ENCODE results near the gene R3HDML. TPM values are rescaled to one million over a fixed set of nuclear protein-coding genes. Genes with fewer than 3 reads are reported as not detected.

The R3HDML gene
- total RNA-seq, 1 experiment from 2014 or later = not detected

DNA sequence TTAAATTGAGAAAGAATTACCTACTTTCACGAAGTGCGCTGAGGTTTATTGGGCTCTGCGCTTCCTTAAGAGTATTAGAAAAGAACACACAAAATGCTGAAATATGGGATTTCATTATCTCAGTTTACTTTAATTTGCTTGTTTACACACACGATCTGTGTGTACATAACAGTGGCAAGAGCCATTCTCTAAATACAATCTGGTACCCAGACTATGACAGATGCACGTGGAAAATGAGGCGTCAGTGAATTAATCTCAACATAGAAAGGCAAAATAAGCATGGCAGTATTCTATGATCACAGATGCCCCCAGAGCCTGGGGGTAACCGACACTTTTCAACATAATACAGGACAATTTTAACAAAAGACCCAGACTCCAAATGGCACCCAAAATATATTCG, 34.1 kb upstream of the R3HDML start:
- Mint-ChIP-seq H3K4me1 (ENCODE audit: low read depth, unreplicated experiment) (no peaks in the 10 kb centered on the region), H3K4me3 (ENCODE audit: low read depth, unreplicated experiment) (no peak overlapping the region), H3K36me3 (ENCODE audit: insufficient read depth, unreplicated experiment) (no peaks in the 10 kb centered on the region), H3K9me3 (ENCODE audit: low read depth, unreplicated experiment) (no peaks in the 10 kb centered on the region), H3K27ac (ENCODE audit: unreplicated experiment) (no peak overlapping the region), H3K27me3 (ENCODE audit: unreplicated experiment) (no peaks in the 10 kb centered on the region)
- no peak for DNase-seq
- no TSS peak for BruUV-seq (replicated peaks)
- intact Hi-C loops (cut with micrococcal nuclease; ENCODE audit: unreplicated experiment) = loop anchor here (5.0 kb wide), 1 partner anchor 80 kb away; no protein-coding TSS in a partner anchor
- TF ChIP-seq, protein P1, sequence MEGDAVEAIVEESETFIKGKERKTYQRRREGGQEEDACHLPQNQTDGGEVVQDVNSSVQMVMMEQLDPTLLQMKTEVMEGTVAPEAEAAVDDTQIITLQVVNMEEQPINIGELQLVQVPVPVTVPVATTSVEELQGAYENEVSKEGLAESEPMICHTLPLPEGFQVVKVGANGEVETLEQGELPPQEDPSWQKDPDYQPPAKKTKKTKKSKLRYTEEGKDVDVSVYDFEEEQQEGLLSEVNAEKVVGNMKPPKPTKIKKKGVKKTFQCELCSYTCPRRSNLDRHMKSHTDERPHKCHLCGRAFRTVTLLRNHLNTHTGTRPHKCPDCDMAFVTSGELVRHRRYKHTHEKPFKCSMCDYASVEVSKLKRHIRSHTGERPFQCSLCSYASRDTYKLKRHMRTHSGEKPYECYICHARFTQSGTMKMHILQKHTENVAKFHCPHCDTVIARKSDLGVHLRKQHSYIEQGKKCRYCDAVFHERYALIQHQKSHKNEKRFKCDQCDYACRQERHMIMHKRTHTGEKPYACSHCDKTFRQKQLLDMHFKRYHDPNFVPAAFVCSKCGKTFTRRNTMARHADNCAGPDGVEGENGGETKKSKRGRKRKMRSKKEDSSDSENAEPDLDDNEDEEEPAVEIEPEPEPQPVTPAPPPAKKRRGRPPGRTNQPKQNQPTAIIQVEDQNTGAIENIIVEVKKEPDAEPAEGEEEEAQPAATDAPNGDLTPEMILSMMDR (IDR thresholded peaks at IDR 0.05; ENCODE audit: unreplicated experiment) = no peak
- CTCF ChIA-PET = no interaction called here

- no peak overlapping the region for H3K27ac Mint-ChIP-seq (ENCODE audit: unreplicated experiment)
- intact Hi-C loops (cut with micrococcal nuclease; ENCODE audit: unreplicated experiment) = loop anchor here (5.0 kb wide), 1 partner anchor 78 kb away; no protein-coding TSS in a partner anchor
- H3K9me3 Mint-ChIP-seq (ENCODE audit: low read depth, unreplicated experiment) = no peaks in the 10 kb centered on the region
- TF ChIP-seq, protein P1 (IDR thresholded peaks at IDR 0.05; ENCODE audit: unreplicated experiment) = no peak
- BruUV-seq (replicated peaks) = TSS peak; percentile 19
- no peaks in the 10 kb centered on the region for H3K27me3 Mint-ChIP-seq (ENCODE audit: unreplicated experiment)
- no peak overlapping the region for H3K4me3 Mint-ChIP-seq (ENCODE audit: low read depth, unreplicated experiment)
- CTCF ChIA-PET = no interaction called here
- peaks cover 1% of the 10 kb centered on the region for H3K4me1 Mint-ChIP-seq (ENCODE audit: low read depth, unreplicated experiment)
- no peak for DNase-seq
- no peaks in the 10 kb centered on the region for H3K36me3 Mint-ChIP-seq (ENCODE audit: insufficient read depth, unreplicated experiment)
Observed at GRCh38 chr20:44304383-44304782, 32.5 kb upstream of the R3HDML start.

- Mint-ChIP-seq H3K36me3 (ENCODE audit: insufficient read depth, unreplicated experiment) (peaks cover 20% of the 10 kb centered on the region), H3K27ac (ENCODE audit: unreplicated experiment) (no peak overlapping the region), H3K4me1 (ENCODE audit: low read depth, unreplicated experiment) (peaks cover 12% of the 10 kb centered on the region), H3K9me3 (ENCODE audit: low read depth, unreplicated experiment) (no peaks in the 10 kb centered on the region), H3K27me3 (ENCODE audit: unreplicated experiment) (no peaks in the 10 kb centered on the region), H3K4me3 (ENCODE audit: low read depth, unreplicated experiment) (no peak overlapping the region)
- DNase-seq = no peak
- no TSS peak for BruUV-seq (replicated peaks)
- intact Hi-C loops (cut with micrococcal nuclease; ENCODE audit: unreplicated experiment) = no loop called here
- TF ChIP-seq, protein P1 (IDR thresholded peaks at IDR 0.05; ENCODE audit: unreplicated experiment) = no peak
- CTCF ChIA-PET = no interaction called here
Observed at GRCh38 chr20:44306927-44307326, 29.9 kb upstream of the R3HDML start.

DNA sequence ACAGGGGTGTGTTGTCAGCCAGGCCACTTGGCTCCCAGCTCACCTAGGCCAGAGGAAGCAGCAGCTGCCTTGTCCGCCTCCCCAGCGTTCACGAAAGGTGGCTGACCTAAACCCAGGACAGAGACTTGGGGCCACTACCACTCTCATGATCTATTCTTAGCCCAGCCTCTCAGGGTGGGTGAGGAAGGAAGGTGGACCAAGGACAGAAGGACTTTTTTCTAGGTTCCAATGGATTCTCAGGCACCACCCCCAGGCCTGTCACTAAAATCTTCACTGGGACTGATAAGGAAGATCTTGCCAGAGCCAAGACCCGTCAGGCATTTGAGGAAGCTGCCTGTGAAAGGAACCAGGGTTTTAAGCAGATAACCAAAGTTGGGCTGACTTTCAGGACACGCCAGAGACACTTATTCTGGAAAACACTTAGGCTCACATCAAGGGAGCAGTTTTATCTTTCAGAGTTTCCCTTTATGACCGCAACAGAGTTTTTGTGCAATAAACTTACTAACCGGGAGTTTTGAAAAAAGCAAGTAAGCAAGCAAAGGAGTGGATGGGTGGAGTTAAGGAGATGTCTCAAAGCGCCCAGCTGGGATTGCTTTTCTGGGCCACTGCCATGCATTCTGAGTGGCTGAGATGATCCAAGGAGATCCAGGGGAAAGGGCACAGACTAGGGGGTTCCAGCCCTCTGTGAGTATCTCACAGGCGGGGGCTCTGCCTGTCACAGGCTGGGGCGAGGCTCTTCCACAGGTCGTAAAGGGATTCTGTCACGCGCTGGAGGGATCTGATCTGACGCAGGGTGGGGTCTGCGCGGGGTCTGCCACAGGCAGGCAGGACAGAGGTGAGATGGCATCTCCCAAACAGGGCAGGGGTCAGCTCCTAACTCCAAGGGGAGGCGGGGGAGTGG, 26.8 kb upstream of the R3HDML start:
- TF ChIP-seq, protein P1 (IDR thresholded peaks at IDR 0.05; ENCODE audit: unreplicated experiment) = no peak
- Mint-ChIP-seq H3K27ac (ENCODE audit: unreplicated experiment) (peak overlapping the region; percentile 83), H3K4me1 (ENCODE audit: low read depth, unreplicated experiment) (peaks cover 12% of the 10 kb centered on the region), H3K4me3 (ENCODE audit: low read depth, unreplicated experiment) (peak overlapping the region; percentile 98), H3K27me3 (ENCODE audit: unreplicated experiment) (no peaks in the 10 kb centered on the region), H3K36me3 (ENCODE audit: insufficient read depth, unreplicated experiment) (peaks cover 25% of the 10 kb centered on the region), H3K9me3 (ENCODE audit: low read depth, unreplicated experiment) (no peaks in the 10 kb centered on the region)
- TSS peak; percentile 53 for BruUV-seq (replicated peaks)
- CTCF ChIA-PET = interaction anchor here (0.6 to 4.7 kb wide), 10 partner anchors 8 to 795 kb away, joined by 3 to 56 read pairs (median 4); partner anchors contain the start of gene OSER1
- DNase-seq = no peak
- intact Hi-C loops (cut with micrococcal nuclease; ENCODE audit: unreplicated experiment) = loop anchor here (5.0 kb wide), 1 partner anchor 77 kb away; no protein-coding TSS in a partner anchor
